Heart right ventricle (tissue), 16 donors: ENCODE measurements around the gene TMTC1. TPM values are rescaled to one million over a fixed set of nuclear protein-coding genes. Genes with fewer than 3 reads are reported as not detected.

ENCODE experiments used
- ATAC-seq, 8 donors: fragments of 200-7000 bp; cut with Tn5 transposase; one replicate each; pipeline ENCODE4 v1.9.1; 2020; ENCODE audit warnings: mild to moderate bottlenecking in 8 of 8, moderate library complexity in 8 of 8, moderate number of reproducible peaks in 1 of 8
- DNase-seq, 2 donors: peaks; one replicate each; pipeline ENCODE4 v3.0.0-alpha.2; 2020
- H3K27ac ChIP-seq, 10 donors: fragments of 200-600 bp; sonication (generic) in 2 of 10; one replicate each; pipeline versions ENCODE4 v1.5.0 to v1.8.0; 2020 to 2022; ENCODE audit warnings: mild to moderate bottlenecking in 3 of 10
- H3K27me3 ChIP-seq, 7 donors: fragments of 200-600 bp; one replicate each; pipeline ENCODE4 v1.8.0; 2021 to 2022; ENCODE audit warnings: mild to moderate bottlenecking in 2 of 7
- H3K36me3 ChIP-seq, 9 donors: fragments of 200-600 bp; sonication (generic) in 1 of 9; one replicate each; pipeline versions ENCODE4 v1.5.0 to v1.8.0; 2020 to 2022; ENCODE audit warnings: mild to moderate bottlenecking in 2 of 9
- H3K4me1 ChIP-seq, 9 donors: fragments of 200-600 bp; sonication (generic) in 1 of 9; one replicate each; pipeline versions ENCODE4 v1.5.0 to v1.8.0; 2020 to 2022; ENCODE audit warnings: mild to moderate bottlenecking in 4 of 9
- H3K4me3 ChIP-seq, 10 donors: fragments of 200-600 bp; sonication (generic) in 2 of 10; one replicate each; pipeline versions ENCODE4 v1.5.0 to v1.8.0; 2020 to 2022; ENCODE audit warnings: mild to moderate bottlenecking in 7 of 10, moderate library complexity in 2 of 10
- H3K9me3 ChIP-seq, 11 donors: fragments of 200-600 bp in 10 of 11; sonication (generic) in 2 of 11; one replicate each; pipeline versions ENCODE4 v1.5.0 to v1.8.0; 2013 to 2022; ENCODE audit warnings: mild to moderate bottlenecking in 2 of 11, control low read depth in 1 of 11, moderate library complexity in 1 of 11
- CTCF ChIP-seq, 9 donors: fragments of 200-600 bp; sonication (generic) in 2 of 9; IDR thresholded peaks; one replicate each; pipeline versions ENCODE4 v1.5.0 to v1.8.0; 2021 to 2022; ENCODE audit warnings: antibody characterized with exemption in 9 of 9, mild to moderate bottlenecking in 5 of 9, moderate library complexity in 1 of 9
- whole genome bisulfite sequencing, 2 donors: extraction: QIAGEN DNeasy Blood & Tissue Kit; methylation state at CpG; one replicate each; pipeline ENCODE4 v1.1.7; 2013; ENCODE audit warnings: inconsistent platforms in 1 of 2; 5-methylcytosine and 5-hydroxymethylcytosine counted together
- intact Hi-C, 10 donors: fragments of 100-400 bp; cut with DNase I; formaldehyde crosslinking; loops; one replicate each; pipeline versions ENCODE4 v1.11.1 to v1.14.2; 2022
- polyA plus RNA-seq, 2 donors: library from polyadenylated mRNA; stranded (reverse); fragments of 200-250 nt; gene quantifications; one replicate each; pipeline ENCODE4 v1.2.3, GENCODE V29; 2013
- total RNA-seq, 10 donors: library from RNA; stranded (reverse); fragmentation: NEBNext Ultra II Directional in 3 of 10; extraction: Animal tissue kit (Norgen Biotek cat#: 25700) in 3 of 10; gene quantifications; one replicate each; pipeline versions ENCODE4 v1.2.1 to v1.2.4, GENCODE V29; 2021 to 2023
- donor health status: Arrhythmogenic right ventricular cardiomyopathy.
- donor health status: ischemic (EF 13 %, LVEDD 7.1; RV severe dilation, severe dysfunction).
- donor health status: healthy with polysubstance abuse.
- donor health status: DM: no; HTN: yes; CAD: no.
- donor health status: DM: no; HTN: no; CAD: no.
- donor health status: ischemic (EF 25% LVEDD 6.9; RV normal size, moderate dysfunction).
- donor health status: ischemic (EF 25% LVEDD 5.7; RV mildly dilated, moderate dysfunction).
- donor health status: healthy.
- donor health status: DM: yes; HTN: yes; CAD: no.
- donor health status: Ischemic cardiomyopathy.
- donor health status: ischemic (EF 35%, LVEDD 5.7; RV mildly dilated, moderate dysfunction).
- donor health status: nonischemic (EF 11% LVEDD 7.7; RV severe dilation, severe dysfunction).
- donor health status: DM: yes; HTN: yes; CAD: no.
- donor health status: PGD.
- donor health status: ischemic (EF 29% LVEDD 5.4; RV normal size, mild dysfunction).
- donor health status: nonischemic (EF 23%, LVEDD 6.1; RV moderate dilation, normal function).

Gene TMTC1
- total and polyA plus RNA-seq, 12 donors, result 9.6 to 54.2 (median 22.9) TPM

- WGBS, 2 donors, result 81 to 85% methylated on average over 3 of the region's 3 CpGs
- TF ChIP-seq CTCF (IDR thresholded peaks at IDR 0.05), result no peak
- Histone ChIP-seq H3K4me1 (peaks cover 0 to 16% (median 4%) of the 10 kb centered on the region in 9 donors), H3K36me3 (no peaks in the 10 kb centered on the region), H3K9me3 (peaks cover 0 to 35% (median 0%) of the 10 kb centered on the region in 11 donors), H3K27ac (no peak overlapping the region), H3K27me3 (no peaks in the 10 kb centered on the region), H3K4me3 (no peak overlapping the region)
- intact Hi-C loops, result loop anchor here in 1 of 10 donors (10.0 kb wide), 1 partner anchor 399 kb away; no protein-coding TSS in a partner anchor
- no peak for ATAC-seq
- no peak for DNase-seq
These were observed 12.0 kb upstream of the TMTC1 start for GRCh38 chr12:29795715-29796114.

GRCh38 chr12:29794862-29795261 is 11.1 kb upstream of the TMTC1 start:
- Histone ChIP-seq H3K4me3 (no peak overlapping the region), H3K27me3 (no peaks in the 10 kb centered on the region), H3K27ac (no peak overlapping the region), H3K9me3 (peaks cover 0 to 35% (median 0%) of the 10 kb centered on the region in 11 donors), H3K36me3 (no peaks in the 10 kb centered on the region), H3K4me1 (peaks cover 0 to 16% (median 4%) of the 10 kb centered on the region in 9 donors)
- TF ChIP-seq CTCF (IDR thresholded peaks at IDR 0.05), result no peak
- intact Hi-C loops, result loop anchor here in 1 of 10 donors (10.0 kb wide), 1 partner anchor 400 kb away; no protein-coding TSS in a partner anchor
- no peak for DNase-seq
- ATAC-seq, result no peak

GRCh38 chr12:29792853-29793252 is 9.1 kb upstream of the TMTC1 start:
- WGBS, 2 donors, result 92 to 94% methylated on average over 8 of the region's 8 CpGs

GRCh38 chr12:29792132-29792531 is 8.4 kb upstream of the TMTC1 start:
- Histone ChIP-seq H3K27me3 (no peaks in the 10 kb centered on the region), H3K36me3 (no peaks in the 10 kb centered on the region), H3K27ac (no peak overlapping the region), H3K4me3 (no peak overlapping the region), H3K4me1 (peaks cover 0 to 11% (median under 1%) of the 10 kb centered on the region in 9 donors), H3K9me3 (peaks cover 0 to 35% (median 0%) of the 10 kb centered on the region in 11 donors)
- no peak for TF ChIP-seq CTCF (IDR thresholded peaks at IDR 0.05)
- WGBS, 2 donors, result 93 to 94% methylated on average over 10 of the region's 10 CpGs
- DNase-seq (no peak), ATAC-seq (no peak)
- intact Hi-C loops, result loop anchor here in 1 of 10 donors (10.0 kb wide), 1 partner anchor 403 kb away; no protein-coding TSS in a partner anchor

More at GRCh38 chr12:29792853-29793252, 9.1 kb upstream of the TMTC1 start:
- H3K36me3 ChIP-seq, result no peaks in the 10 kb centered on the region
- H3K4me3 ChIP-seq, result no peak overlapping the region
- DNase-seq (no peak), ATAC-seq (no peak)
- intact Hi-C loops, result loop anchor here in 1 of 10 donors (10.0 kb wide), 1 partner anchor 402 kb away; no protein-coding TSS in a partner anchor
- no peak overlapping the region for H3K27ac ChIP-seq
- peaks cover 0 to 16% (median 4%) of the 10 kb centered on the region in 9 donors for H3K4me1 ChIP-seq
- H3K9me3 ChIP-seq, result peaks cover 0 to 35% (median 0%) of the 10 kb centered on the region in 11 donors
- no peaks in the 10 kb centered on the region for H3K27me3 ChIP-seq
- TF ChIP-seq CTCF (IDR thresholded peaks at IDR 0.05), result no peak
